GM10266 (cell line): ENCODE results near the gene NFE2L3.

ENCODE experiments used
- DNase-seq: peaks from one replicate; pipeline ENCODE4 v3.0.0; 2012; ENCODE audit errors: extremely low spot score
- CTCF ChIP-seq: IDR thresholded peaks from 2 replicates; pipeline ENCODE4 v1.5.1; 2012; ENCODE audit warnings: mild to moderate bottlenecking, low read depth; ENCODE audit not compliant: control insufficient read depth, insufficient read depth; ENCODE audit errors: missing control alignments

The NFE2L3 gene

GRCh38 chr7:26135551-26135950, 16.4 kb upstream of the NFE2L3 start:
- DNase-seq: no peak
- no peak for TF ChIP-seq CTCF

GRCh38 chr7:26136831-26137230, 15.2 kb upstream of the NFE2L3 start:
- TF ChIP-seq CTCF: no peak

GRCh38 chr7:26140380-26140779, 11.6 kb upstream of the NFE2L3 start:
- DNase-seq: no peak
- TF ChIP-seq CTCF: no peak

More at GRCh38 chr7:26136831-26137230, 15.2 kb upstream of the NFE2L3 start:
- no peak for DNase-seq

- no peak for TF ChIP-seq CTCF
- no peak for DNase-seq
Observed at GRCh38 chr7:26141077-26141476, 10.9 kb upstream of the NFE2L3 start.

GRCh38 chr7:26143298-26144048, 8.5 kb upstream of the NFE2L3 start:
- no peak for DNase-seq
- no peak for TF ChIP-seq CTCF

GRCh38 chr7:26144184-26145080, 7.6 kb upstream of the NFE2L3 start:
- TF ChIP-seq CTCF: no peak
- DNase-seq: no peak

- no peak for DNase-seq
- no peak for TF ChIP-seq CTCF
Observed at GRCh38 chr7:26145238-26145637, 6.8 kb upstream of the NFE2L3 start.
